ENCODE data around the gene KREMEN2.

KREMEN2 gene

DNA sequence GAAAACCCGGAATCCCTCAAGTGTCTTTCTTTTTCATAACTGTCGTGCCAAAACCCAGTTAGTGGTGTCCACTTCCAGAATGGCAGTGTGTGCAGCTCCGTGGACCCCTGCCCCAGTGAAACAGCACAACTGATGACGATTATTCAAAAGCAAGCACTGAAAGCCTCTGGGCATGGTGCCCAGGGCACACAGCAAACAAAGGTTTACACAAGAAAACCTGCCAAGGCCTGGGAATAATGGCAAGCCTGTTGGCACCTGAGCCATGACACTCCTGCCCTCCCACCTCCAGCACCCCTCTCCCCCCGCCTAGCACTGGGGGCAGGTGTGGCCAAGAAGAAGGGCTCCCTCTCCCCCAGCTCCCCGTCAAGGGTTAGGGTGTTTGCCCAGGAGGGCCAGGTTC, 13.4 kb downstream of the KREMEN2 start:
- DNase-seq (ENCODE audit: low read depth in 2 of 3, low spot score in 2 of 3), result no peak

GRCh38 chr16:2979669-2980226, 15.7 kb downstream of the KREMEN2 start:
- no peak for DNase-seq (ENCODE audit: low read depth in 2 of 3, low spot score in 2 of 3)

DNA sequence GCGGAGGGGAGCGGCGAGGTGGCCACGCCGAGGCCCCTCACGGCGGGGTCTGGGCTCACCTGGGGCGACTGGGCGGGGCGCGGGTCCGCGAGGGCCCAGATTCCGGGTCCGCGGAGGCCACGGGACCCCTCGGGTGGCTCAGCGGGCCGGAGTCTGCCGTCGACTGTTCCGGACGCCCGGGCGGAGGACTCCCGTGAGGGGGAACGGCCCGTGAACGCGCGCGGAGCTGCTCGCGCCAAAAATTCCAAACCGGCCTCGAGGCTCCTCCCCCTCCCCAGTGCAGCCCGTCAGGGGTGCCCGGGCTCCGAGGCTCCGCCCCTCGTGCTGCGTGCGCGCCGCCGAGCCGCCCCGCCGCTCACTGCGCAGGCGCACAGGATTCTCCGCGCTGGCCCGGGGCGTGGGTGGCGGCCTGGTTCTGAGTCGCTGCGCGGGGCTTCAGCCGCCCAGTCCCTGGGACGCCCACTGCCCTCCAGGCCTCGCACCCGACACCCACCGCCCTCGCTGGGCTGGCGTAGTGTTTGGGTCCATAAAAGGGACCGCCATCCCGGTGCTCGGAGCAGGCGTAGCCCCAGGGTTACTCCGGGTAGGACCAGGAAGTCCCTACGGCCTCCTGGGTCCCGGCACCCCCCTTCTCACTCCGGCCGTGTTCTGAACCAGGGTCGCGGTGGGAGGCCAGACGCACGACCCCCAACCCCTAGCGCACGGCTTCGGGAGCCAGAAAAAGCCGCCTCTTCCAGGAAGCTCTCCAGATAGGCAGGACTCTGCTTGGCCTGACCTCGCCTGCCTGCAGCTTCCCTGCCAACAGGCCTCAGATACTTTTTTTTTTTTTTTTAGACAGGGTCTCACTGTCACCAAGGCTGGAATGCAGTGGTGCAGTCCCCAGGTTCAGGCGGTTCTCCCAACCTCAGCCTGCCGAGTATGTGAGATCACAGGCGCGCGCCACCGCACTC, 16.4 kb downstream of the KREMEN2 start, which contains the start of gene PKMYT1:
PKMYT1 (minus strand) TSS at position 220 of the 950 bp plus-strand sequence. CDS start 789 bp downstream, outside the sequence.
- DNase-seq (ENCODE audit: low read depth in 2 of 3, low spot score in 2 of 3), result peak; percentile 88 to 96 (median 95)

GRCh38 chr16:2981177-2981898, 17.3 kb downstream of the KREMEN2 start:
- DNase-seq (ENCODE audit: low read depth in 2 of 3, low spot score in 2 of 3), result no peak

- no peak for DNase-seq (ENCODE audit: low read depth in 2 of 3, low spot score in 2 of 3)
Observed at GRCh38 chr16:2981899-2982250, 17.8 kb downstream of the KREMEN2 start.

DNA sequence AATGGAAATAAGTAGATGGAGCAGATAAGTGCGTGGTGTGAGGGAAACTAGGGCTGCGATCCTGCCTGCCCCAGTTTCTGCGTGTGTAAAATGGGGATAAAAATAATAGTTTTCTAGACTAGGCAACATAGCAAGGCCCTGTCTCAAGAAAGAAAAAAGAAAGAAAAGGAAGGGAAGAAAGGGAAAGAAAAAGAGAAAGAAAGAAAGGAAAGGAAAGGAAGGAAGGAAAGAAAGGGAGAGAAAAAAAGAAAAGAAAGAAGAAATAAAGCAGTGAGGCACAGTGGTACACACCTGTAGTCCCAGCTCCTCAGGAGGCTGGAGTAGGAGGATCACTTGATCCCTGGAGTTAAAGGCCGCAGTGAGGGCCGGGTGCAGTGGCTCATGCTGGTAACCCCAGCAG, 18.3 kb downstream of the KREMEN2 start:
- no peak for DNase-seq (ENCODE audit: low read depth in 2 of 3, low spot score in 2 of 3)

DNA sequence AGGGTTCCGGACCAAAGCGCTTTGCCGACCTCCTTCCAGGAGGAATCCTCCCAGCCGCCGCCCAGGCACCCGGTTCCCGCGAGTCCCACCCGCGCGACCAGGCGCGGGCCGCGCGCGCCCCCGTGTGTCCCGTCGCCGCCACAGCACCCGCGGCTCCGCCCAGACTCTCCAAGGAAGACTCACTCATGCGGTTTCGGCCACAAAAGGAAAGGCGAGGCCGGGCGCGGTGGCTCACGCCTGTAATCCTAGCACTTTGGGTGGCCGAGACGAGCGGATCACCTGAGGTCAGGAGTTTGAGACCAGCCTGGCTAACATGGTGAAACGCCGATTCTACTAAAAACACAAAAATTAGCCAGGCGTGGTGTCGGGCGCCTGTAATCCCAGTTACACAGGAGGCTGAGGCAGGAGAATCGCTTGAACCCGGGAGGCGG, 19.6 kb downstream of the KREMEN2 start:
- DNase-seq (ENCODE audit: low read depth in 2 of 3, low spot score in 2 of 3), result peak in 2 of 3 experiments; percentile 68 to 81

- no peak for DNase-seq (ENCODE audit: low read depth in 2 of 3, low spot score in 2 of 3)
Observed at GRCh38 chr16:2985462-2985861, 21.4 kb downstream of the KREMEN2 start.

DNA sequence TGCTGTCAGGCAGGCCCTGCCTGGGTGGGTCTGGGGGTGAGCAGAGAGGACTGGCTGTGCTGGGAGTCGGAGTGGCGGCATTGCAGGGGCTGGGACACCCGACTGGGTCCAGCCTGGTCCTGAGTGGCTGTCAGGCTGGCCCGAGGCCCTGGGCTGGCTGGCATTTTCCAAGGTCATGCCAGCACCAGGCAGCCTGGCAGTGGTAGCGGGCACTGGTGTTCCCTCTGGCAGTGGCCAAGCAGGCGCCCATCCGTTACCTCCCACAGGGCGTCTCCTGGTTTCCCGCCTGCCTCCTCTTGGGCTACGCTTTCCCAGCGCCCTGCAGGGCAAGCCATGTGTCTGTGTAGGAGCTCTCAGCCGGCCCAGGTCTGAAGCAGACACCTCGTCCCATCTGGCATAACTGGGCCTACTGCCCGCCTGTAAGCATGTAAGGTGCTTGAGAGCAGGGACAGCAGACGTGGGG, 21.8 kb downstream of the KREMEN2 start:
- no peak for DNase-seq (ENCODE audit: low read depth in 2 of 3, low spot score in 2 of 3)

DNA sequence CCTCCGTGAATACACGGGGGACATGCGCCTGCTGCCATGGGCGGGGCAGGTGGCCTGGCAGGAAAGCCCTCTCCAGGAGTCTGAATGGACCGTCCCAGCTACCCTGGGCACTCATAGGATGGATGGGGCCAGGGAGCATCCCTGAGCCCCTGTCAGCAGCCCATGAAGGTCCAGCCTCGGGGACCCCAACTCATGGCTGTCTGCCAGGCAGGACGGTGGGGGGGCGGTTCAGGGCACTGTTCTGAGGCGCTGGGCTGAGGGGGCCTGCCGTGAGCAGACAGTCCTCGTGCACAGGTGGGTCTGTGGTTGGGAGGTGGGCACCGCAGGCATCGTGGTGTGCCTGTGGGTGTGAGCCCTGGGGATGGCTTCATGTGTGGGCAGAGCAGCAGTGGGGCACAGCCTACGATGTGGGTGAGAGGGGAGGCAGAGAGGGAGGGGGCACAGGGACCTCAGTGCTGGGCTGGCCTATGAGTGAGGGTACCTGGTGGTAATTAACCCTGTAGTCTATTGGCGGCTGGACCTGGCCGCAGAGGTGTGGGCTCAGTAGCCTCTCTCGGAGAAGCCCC, 22.6 kb downstream of the KREMEN2 start:
- DNase-seq (ENCODE audit: low read depth in 2 of 3, low spot score in 2 of 3), result no peak

DNA sequence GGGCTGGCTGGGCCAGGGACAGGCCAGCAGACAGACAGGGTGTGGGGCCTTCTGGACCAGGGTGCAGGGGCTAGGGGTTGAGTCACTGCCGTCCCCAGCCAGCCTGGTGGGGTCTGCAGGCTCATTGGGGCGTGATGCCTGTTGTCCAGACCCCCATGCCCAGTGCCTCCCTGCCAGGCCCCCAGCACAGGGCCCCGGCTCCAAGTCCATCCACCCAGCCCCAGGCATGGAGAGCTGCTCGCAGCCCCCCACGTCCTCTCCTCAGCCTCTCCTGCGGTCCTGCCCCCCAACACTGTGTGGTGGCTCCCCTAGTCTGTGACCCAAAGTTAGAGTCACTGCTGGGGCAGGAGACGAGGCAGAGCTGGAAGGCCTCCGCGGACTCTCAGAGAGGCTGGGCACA, 23.2 kb downstream of the KREMEN2 start:
- DNase-seq (ENCODE audit: low read depth in 2 of 3, low spot score in 2 of 3), result no peak

DNA sequence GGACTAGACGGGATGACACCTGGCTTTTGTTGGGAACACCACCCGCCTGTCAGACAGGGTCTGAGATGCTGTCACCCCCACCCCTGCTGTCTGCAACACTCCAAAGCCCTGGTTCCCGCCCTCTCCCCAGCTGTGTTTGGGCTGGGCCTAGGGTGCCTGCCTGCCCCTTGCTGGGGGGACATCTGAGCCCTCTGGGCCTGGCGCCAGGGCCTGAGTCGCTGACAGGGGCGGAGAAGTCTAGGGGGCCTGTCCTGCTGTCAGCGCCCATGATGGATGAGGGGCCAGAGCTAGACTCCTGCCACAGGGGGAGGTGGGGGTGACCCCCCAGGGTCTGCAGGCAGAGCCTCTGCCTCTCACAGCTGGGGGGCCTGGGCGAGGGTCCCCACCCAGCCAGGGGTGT, 23.8 kb downstream of the KREMEN2 start:
- DNase-seq (ENCODE audit: low read depth in 2 of 3, low spot score in 2 of 3), result no peak

DNA sequence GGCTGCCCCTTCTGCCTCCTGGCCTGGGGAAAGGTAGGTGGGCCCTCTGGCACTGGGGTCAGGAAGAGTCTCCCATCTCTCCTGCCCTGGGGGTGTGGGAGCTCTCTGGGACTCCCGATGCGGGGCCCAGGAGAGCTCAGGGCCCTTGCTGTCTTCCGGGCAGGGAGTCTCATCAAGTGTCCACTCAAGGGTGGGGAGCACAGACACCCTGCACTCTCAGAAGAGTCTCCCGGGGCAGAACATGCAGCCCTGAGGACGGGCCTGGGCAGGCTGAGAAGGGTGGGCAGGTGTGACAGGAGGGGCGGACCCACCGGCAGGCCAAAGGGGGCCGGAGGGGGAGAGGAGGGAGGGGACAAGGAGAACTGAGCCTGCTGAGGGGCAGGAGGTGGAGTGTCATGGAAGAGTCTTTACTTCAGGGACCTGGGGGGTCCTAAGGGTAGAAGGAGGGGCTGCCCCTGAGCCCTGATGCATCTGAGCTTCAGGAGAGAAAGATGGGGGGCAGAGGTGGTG, 24.6 kb downstream of the KREMEN2 start:
- no peak for DNase-seq (ENCODE audit: low read depth in 2 of 3, low spot score in 2 of 3)

GRCh38 chr16:2990891-2991290, 26.8 kb downstream of the KREMEN2 start:
- DNase-seq (ENCODE audit: low read depth in 2 of 3, low spot score in 2 of 3), result no peak

- no peak for DNase-seq (ENCODE audit: low read depth in 2 of 3, low spot score in 2 of 3)
Observed at GRCh38 chr16:2991566-2992261, 27.6 kb downstream of the KREMEN2 start.

DNA sequence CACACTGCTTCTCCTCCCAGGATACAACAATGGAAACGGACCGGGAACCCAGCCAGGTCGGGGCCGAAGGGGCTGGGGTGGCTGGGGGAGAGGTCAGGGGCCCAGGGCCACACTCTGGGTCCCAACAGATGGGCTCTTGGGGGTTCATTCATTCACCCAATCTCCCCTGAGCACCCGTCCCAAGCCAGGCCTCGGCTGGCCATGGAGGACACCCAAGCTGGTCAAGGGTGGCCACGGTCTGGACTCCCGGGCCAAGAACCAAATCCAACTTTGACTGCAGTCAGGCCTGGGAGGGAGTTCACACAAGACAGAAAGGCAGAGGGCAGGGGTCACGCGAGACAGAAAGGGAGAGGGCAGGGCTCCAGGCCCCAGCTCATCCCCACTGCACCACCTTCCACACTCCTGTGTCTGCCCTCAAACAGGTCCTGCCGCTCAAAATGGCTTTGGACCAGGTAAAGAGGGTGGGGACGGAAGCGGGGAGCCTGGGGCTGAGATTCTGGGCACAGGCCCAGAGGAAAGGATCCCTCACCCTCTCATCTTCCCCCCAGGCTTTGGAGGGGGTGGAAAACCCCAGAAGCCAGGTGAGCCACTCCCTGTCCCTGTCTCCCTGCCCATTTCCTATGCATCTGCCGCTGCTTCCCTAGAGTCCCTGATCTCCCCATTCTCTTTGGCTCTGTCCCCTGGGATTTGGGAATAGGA, 28.5 kb downstream of the KREMEN2 start:
- DNase-seq (ENCODE audit: low read depth in 2 of 3, low spot score in 2 of 3), result no peak

DNA sequence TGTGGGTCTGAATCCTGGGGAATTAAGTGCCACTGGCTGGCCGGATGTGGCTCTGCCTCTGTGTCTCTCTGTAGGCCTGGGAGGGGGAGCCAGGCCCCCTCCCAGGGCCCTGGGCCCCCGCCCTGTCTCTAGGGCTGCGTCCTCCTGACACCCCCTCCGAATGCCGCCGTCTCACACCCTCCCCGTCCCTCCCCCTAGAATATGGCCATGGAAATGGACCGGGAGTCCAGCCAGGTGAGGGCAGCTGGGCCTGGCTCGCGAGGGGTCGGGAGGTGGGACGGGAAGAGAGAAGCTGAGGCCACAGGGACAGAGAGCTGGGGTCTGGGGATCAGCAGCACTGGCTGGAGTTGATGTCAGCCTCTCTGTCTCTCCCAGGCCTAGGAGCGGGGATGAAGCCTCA, 32.2 kb downstream of the KREMEN2 start:
- DNase-seq (ENCODE audit: low read depth in 2 of 3, low spot score in 2 of 3), result no peak

GRCh38 chr16:2999929-3000328, 35.9 kb downstream of the KREMEN2 start:
- no peak for DNase-seq (ENCODE audit: low read depth in 2 of 3, low spot score in 2 of 3)

DNA sequence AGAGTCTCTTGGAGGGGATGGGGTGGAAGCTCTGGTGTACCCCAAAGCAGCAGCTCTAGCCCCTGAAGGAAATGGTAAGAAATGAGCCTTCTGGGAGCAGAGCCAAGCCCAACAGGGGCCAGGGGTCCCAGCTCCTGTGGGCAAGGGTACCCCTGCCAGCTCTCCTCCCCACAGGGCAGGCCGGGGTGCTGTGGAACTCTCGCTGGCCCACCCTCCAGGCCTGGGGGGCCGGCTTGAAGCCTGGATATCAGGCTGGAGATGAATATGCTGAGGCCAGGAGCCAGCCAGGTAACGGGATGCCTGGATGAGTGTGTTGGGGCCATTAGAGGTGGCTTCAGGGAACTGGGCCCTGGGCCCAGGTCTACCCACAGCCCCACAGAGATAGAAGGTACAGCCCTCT, 36.5 kb downstream of the KREMEN2 start:
- no peak for DNase-seq (ENCODE audit: low read depth in 2 of 3, low spot score in 2 of 3)

DNA sequence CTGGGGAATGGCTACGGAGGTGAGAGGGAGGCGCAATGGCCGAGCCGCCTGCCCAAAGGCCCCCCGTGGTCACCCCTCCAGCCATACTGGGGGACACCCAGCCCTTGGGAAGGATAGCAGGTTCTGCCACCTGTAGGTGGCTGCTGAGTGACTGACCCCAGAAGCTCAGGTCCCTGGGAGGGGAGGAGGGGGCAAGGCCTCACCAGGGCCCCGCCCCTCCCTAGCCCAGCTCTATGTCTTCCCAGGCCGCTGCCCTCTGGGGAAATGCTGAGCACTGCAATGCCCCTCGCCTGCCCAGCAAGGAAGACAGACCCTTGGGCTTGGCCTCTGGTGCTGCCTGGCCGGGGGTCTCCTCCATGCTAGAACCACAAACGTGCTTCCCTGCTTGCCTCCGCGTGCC, 37.2 kb downstream of the KREMEN2 start:
- DNase-seq (ENCODE audit: low read depth in 2 of 3, low spot score in 2 of 3), result no peak

All from activated CD8-positive, alpha-beta memory T cell treated with anti-CD3 and anti-CD28 coated beads for 48 hours (primary cell).